B cell (primary cell): ENCODE measurements around the gene HOGA1.

ENCODE experiments used
- EZH2 ChIP-seq: IDR thresholded peaks from 2 replicates; pipeline ENCODE4 v1.6.1; 2012; ENCODE audit warnings: borderline replicate concordance, low read depth, mild to moderate bottlenecking, moderate library complexity, low read length; ENCODE audit not compliant: insufficient read depth, poor library complexity, severe bottlenecking
- TF ChIP-seq, protein P1 (sequence below): fragments of 200-600 bp; IDR thresholded peaks from one replicate; pipeline ENCODE4 v1.8.0; 2022; ENCODE audit warnings: antibody characterized with exemption, mild to moderate bottlenecking

DNA sequence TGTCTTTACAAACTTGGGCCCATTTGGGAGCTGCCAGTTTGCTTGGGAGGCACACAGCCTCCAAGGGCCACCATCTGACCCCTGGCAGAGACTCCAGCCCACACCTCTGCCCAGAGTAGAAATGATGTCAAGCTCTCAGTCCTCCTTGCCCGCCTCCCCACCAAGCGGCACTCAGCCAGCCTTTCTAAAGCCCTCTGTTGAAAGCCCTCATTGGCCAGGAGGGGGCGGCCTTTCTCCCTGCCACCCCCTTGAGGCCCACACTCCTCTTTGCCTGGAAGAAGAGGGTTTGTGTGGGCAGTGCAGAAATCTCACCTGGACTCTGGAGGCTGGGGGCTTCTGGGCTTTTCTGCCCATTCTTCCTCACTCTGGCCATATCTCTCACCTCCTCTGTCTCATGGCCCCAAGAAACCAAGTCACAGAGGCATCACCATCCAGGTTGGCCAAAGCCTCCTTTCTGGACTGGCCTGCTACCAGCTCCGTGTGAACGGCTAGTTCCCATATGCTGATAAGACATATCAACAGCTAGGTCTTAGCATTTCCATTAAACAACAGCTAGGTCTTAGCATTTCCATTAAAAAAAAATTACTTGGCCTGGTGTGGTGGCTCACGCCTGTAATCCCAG is 49.3 kb upstream of the HOGA1 start:
- TF ChIP-seq, protein P1, sequence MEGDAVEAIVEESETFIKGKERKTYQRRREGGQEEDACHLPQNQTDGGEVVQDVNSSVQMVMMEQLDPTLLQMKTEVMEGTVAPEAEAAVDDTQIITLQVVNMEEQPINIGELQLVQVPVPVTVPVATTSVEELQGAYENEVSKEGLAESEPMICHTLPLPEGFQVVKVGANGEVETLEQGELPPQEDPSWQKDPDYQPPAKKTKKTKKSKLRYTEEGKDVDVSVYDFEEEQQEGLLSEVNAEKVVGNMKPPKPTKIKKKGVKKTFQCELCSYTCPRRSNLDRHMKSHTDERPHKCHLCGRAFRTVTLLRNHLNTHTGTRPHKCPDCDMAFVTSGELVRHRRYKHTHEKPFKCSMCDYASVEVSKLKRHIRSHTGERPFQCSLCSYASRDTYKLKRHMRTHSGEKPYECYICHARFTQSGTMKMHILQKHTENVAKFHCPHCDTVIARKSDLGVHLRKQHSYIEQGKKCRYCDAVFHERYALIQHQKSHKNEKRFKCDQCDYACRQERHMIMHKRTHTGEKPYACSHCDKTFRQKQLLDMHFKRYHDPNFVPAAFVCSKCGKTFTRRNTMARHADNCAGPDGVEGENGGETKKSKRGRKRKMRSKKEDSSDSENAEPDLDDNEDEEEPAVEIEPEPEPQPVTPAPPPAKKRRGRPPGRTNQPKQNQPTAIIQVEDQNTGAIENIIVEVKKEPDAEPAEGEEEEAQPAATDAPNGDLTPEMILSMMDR: no peak
- TF ChIP-seq EZH2: no peak
